DND-41 (cell line): ENCODE data around the gene GHRL.
A peak's percentile ranks its signal among the peaks of the same experiment; 100 is the strongest.

Experiments used
- ATAC-seq: fragments of 200-7000 bp; cut with Tn5 transposase; 3 replicates; pipeline ENCODE4 v1.9.1; 2021; ENCODE audit warnings: low read depth; ENCODE audit not compliant: insufficient read depth
- DNase-seq: peaks from one replicate; pipeline ENCODE4 v3.0.0-alpha.2; 2020
- H2AFZ ChIP-seq: 2 replicates; pipeline ENCODE4 v1.6.0; 2012; ENCODE audit warnings: low read depth, low read length
- H3K27ac ChIP-seq: 2 replicates; pipeline ENCODE4 v1.5.1; 2012; ENCODE audit warnings: low read length, inconsistent platforms
- H3K27me3 ChIP-seq: fragments of 200-600 bp; sonication (generic); 2 replicates; pipeline ENCODE4 v1.6.0; 2012; ENCODE audit warnings: low read length, mild to moderate bottlenecking, inconsistent platforms; ENCODE audit not compliant: insufficient read depth, poor library complexity
- H3K36me3 ChIP-seq: 2 replicates; pipeline ENCODE4 v1.5.1; 2012; ENCODE audit warnings: low read length, inconsistent platforms; ENCODE audit not compliant: insufficient read depth
- H3K4me1 ChIP-seq: 2 replicates; pipeline ENCODE4 v1.5.1; 2012; ENCODE audit warnings: mild to moderate bottlenecking, low read length; ENCODE audit not compliant: insufficient read depth
- H3K4me2 ChIP-seq: 2 replicates; pipeline ENCODE4 v1.6.0; 2012; ENCODE audit warnings: mild to moderate bottlenecking, moderate library complexity, low read length, inconsistent platforms; ENCODE audit not compliant: insufficient read depth
- H3K4me3 ChIP-seq, 2 experiments: fragments of 200-600 bp in 1 of 2; shearing (Covaris generic) in 1 of 2; 2 replicates each; pipeline ENCODE4 v1.5.1; 2012 to 2016; ENCODE audit warnings: inconsistent platforms in 2 of 2, low read length in 2 of 2, mild to moderate bottlenecking in 2 of 2, low read depth in 1 of 2, moderate library complexity in 1 of 2
- H3K79me2 ChIP-seq: 2 replicates; pipeline ENCODE4 v1.6.0; 2012; ENCODE audit warnings: low read length, inconsistent platforms; ENCODE audit not compliant: insufficient read depth
- H3K9ac ChIP-seq: 2 replicates; pipeline ENCODE4 v1.6.0; 2012; ENCODE audit warnings: low read depth, mild to moderate bottlenecking, inconsistent platforms, low read length, moderate library complexity
- H3K9me3 ChIP-seq: 2 replicates; pipeline ENCODE4 v1.5.1; 2012; ENCODE audit warnings: low read length, moderate library complexity, mild to moderate bottlenecking, inconsistent platforms; ENCODE audit not compliant: insufficient read depth, severe bottlenecking
- H4K20me1 ChIP-seq: 2 replicates; pipeline ENCODE4 v1.6.0; 2012; ENCODE audit warnings: low read length; ENCODE audit not compliant: insufficient read depth
- EZH2 ChIP-seq: IDR thresholded peaks from 3 replicates; pipeline ENCODE4 v1.6.1; 2012; ENCODE audit warnings: borderline replicate concordance, low read depth, mild to moderate bottlenecking, moderate library complexity, low read length, inconsistent platforms; ENCODE audit not compliant: severe bottlenecking
- TF ChIP-seq, protein P1 (sequence below): IDR thresholded peaks from 2 replicates; pipeline ENCODE4 v1.5.1; 2012; ENCODE audit warnings: borderline replicate concordance, low read length, moderate library complexity, mild to moderate bottlenecking; ENCODE audit not compliant: poor library complexity, severe bottlenecking; ENCODE audit errors: extremely low read depth

GHRL gene

GRCh38 chr3:10238345-10239183 lies 54.2 kb downstream of the GHRL start:
- H2AFZ ChIP-seq: 0 out of 2 replicates have a peak overlapping the region, but pooled peaks have one; percentile 36
- H3K4me1 ChIP-seq: peaks cover 25% of the 10 kb centered on the region
- no peak for TF ChIP-seq EZH2
- TF ChIP-seq, protein P1, sequence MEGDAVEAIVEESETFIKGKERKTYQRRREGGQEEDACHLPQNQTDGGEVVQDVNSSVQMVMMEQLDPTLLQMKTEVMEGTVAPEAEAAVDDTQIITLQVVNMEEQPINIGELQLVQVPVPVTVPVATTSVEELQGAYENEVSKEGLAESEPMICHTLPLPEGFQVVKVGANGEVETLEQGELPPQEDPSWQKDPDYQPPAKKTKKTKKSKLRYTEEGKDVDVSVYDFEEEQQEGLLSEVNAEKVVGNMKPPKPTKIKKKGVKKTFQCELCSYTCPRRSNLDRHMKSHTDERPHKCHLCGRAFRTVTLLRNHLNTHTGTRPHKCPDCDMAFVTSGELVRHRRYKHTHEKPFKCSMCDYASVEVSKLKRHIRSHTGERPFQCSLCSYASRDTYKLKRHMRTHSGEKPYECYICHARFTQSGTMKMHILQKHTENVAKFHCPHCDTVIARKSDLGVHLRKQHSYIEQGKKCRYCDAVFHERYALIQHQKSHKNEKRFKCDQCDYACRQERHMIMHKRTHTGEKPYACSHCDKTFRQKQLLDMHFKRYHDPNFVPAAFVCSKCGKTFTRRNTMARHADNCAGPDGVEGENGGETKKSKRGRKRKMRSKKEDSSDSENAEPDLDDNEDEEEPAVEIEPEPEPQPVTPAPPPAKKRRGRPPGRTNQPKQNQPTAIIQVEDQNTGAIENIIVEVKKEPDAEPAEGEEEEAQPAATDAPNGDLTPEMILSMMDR: no peak
- no peaks in the 10 kb centered on the region for H3K9me3 ChIP-seq
- no peak overlapping the region for H3K27ac ChIP-seq
- no peaks in the 10 kb centered on the region for H3K79me2 ChIP-seq
- H3K27me3 ChIP-seq: no peaks in the 10 kb centered on the region
- ATAC-seq: no peak
- no peak overlapping the region for H3K4me2 ChIP-seq
- no peak overlapping the region for H3K4me3 ChIP-seq
- no peak overlapping the region for H3K9ac ChIP-seq
- H4K20me1 ChIP-seq: no peaks in the 10 kb centered on the region
- no peaks in the 10 kb centered on the region for H3K36me3 ChIP-seq
- DNase-seq: no peak
